OCI-M2 (cell line): ENCODE measurements around the gene GOLGA8B.
"Not testable (repeated sequence)": the region's sequence is repeated elsewhere in the genome, so short reads cannot be mapped to it uniquely, and the experiment has no call there.

Experiments
- DNase-seq: peaks from one replicate; lab custom pipeline; 2025; ENCODE audit not compliant: unreplicated experiment; lab: John Stamatoyannopoulos, UW

GOLGA8B gene, protein sequence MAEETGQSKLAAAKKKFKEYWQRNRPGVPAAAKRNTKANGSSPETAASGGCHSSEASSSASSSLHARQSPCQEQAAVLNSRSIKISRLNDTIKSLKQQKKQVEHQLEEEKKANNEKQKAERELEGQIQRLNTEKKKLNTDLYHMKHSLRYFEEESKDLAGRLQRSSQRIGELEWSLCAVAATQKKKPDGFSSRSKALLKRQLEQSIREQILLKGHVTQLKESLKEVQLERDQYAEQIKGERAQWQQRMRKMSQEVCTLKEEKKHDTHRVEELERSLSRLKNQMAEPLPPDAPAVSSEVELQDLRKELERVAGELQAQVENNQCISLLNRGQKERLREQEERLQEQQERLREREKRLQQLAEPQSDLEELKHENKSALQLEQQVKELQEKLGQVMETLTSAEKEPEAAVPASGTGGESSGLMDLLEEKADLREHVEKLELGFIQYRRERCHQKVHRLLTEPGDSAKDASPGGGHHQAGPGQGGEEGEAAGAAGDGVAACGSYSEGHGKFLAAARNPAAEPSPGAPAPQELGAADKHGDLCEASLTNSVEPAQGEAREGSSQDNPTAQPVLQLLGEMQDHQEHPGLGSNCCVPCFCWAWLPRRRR

GRCh38 chr15:34583399-34584329, at the start of gene GOLGA8B:
Gene GOLGA8B, minus strand, starts transcription at chr15:34583651. Its CDS starts 47,739 bp downstream, at chr15:34535912.
- no peak for DNase-seq

DNA sequence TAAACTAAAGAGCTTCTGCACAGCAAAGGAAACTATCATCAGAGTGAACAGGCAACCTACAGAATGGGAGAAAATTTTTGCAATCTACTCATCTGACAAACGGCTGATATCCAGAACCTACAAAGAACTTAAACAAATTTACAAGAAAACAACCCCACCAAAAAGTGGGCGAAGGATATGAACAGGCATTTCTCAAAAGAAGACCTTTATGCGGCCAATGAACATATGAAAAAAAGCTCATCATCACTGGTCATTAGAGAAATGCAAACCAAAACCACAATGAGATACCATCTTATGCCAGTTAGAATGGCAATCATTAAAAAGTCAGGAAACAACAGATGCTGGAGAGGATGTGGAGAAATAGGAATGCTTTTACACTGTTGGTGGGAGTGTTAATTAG, 49.7 kb upstream of the GOLGA8B start:
- not testable (repeated sequence) for DNase-seq

DNA sequence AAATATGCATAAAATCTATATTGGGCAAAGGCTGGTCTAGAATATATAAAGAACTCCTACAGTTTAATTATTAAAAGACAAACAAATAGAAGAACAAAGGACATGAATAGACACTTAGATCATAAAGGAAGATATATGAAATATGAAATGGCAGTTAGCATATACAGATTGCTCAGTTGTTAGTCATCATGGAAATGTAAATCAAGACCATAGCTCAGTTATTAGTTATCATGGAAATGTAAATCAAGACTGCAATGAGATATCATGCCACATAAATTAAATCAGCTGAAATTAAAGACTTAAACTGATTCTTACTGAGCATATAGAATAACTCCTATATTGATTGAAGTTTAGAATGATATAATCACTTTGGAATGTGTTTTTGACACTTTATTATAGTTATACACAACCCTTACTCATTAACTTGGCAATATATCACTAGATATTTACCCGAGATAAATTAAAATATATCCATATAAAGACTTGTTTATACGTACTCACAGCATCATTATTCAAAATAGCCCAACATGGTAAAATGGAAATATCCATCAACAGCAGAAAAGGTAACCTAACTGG, 45.2 kb upstream of the GOLGA8B start:
- no peak for DNase-seq

DNA sequence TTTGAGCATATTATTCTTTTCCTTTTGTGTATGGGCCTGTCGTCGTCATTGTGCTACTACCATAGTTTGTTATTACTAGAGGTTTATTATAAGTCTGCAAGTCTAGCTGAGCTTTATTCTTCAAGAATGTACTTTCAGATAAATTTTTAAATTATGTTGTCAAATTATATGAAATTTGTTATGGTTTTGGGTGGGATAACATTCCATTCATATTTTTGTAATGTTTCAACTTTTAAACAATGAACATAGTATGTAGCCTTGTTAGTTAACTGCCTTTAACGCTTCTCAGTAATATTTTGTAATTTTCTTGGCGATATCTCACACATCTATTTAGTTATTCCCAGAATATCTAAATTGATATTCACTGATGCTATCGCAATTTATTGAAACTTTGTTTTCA, 41.6 kb upstream of the GOLGA8B start:
- no peak for DNase-seq

DNA sequence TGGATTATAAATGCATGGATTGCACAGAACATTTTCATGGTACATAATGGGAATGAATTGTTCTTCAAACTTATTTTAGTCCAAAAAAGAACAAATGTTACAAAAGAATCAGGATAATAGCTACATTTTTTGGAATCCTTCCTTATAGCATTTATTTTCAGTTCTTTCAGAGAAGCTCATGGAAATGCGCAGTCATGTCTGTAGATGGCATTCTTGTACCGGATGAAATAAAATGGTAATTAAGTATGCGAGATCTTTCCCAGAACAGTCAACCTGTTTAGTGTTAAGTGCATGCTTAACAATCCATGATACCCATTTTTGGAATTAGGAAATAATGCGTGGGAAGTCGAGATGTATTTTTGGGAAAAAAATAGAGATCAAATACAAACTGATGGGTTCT, 38.2 kb upstream of the GOLGA8B start:
- no peak for DNase-seq

GRCh38 chr15:34620814-34621213, 37.4 kb upstream of the GOLGA8B start:
- DNase-seq = no peak

GRCh38 chr15:34620142-34620541, 36.7 kb upstream of the GOLGA8B start:
- DNase-seq = no peak

- DNase-seq = no peak
Observed at GRCh38 chr15:34619151-34619550, 35.7 kb upstream of the GOLGA8B start.

- DNase-seq = no peak
Observed at GRCh38 chr15:34618073-34618472, 34.6 kb upstream of the GOLGA8B start.

DNA sequence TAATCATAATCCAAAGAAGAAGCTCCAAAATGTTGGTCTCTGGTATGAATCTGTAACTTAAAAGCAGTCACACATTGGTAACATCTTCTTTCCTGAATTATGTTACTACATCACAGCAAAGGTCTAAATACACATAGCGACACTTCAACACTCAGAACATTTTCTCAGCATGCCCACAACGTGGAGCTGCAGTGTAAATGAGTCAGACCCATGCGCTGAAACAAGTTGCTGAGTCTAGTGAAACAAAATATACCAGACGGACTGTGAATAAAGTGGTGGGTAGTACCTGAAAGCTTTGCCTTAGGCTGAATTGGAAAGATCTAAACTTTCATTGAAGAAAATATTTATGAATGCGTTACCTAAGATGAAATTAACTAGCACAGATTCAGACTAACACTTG, 33.2 kb upstream of the GOLGA8B start:
- no peak for DNase-seq

GRCh38 chr15:34613997-34614396, 30.5 kb upstream of the GOLGA8B start:
- no peak for DNase-seq

DNA sequence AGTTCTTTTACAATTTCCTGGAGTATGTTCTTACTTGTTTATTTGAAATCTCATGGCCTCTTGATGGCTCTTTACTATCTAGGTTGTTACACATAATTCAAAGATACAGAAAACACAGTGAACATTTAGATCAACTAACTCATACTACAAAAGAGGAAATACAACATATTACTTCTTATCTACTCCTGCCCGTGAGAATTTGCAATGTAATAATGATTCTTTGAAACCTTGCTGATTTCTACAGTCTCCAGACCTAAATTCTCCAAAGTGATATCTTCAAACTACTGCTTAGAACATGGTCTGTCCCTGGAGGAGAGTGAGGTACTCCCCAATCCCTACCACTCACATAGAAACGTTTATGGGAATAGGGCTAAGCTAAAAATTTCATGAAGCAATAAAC, 29.9 kb upstream of the GOLGA8B start:
- no peak for DNase-seq

DNA sequence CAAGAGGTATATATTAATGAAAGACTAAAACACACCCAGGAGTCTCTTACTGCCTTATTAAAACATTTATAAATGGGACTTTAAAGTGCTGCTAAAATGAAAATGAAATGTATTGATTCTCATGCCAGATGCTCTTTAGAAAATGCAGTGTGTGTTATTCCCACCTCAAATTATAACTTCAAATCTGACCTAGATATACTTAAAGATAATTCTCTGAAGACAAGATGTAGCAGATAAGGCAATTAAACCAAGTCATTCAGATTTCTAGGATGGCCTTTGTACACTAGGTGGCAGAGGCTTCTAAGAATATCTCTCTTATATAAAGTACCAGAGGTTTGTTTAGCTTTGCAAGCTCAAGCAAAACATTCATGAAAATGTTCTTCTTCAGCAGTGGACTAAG, 26.9 kb upstream of the GOLGA8B start:
- DNase-seq = no peak

DNA sequence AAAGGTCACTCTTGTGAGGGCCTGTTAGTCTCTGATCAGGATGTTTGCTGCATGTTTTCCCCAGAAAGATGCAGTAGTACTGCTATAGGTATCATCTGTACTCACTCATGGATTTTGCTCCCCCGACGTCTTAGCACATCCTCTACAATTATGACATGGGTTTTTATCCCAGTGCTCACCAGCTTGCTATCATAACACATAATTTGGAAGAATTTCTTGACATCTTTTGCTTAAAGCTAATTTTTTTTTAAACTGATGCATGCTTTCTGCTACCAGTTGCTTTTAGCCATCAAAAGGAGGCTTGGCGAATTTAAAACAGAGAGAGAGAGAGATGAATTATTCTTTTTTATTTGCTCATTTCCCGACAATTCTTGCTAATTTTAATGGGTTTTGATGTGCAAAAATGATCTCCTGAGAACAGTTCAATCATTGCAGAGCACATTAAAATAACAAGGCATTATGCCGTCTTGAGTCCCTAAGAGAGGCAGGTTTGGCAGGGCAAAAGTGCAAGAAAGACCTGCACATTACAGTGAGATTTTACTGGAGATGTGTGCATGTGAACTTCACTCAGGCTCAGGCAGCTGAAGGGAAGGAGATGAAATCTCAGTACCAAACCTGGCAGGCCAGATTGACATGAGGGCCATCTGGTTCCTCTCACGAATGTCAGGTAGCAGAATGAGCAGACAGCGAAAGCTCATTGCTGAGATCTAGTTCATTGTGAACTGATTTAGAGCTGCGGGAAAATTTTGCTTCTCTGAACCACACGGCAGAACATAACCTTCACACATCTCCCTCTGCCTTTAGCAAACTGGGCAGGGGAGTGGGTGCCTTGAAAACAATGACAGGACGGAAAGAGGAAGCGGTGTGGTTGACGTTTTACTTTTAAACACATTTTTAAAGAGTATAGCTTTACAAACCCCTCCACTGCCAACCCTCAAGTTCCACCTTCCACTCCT, 25.9 kb upstream of the GOLGA8B start:
- DNase-seq = no peak

GRCh38 chr15:34608517-34608916, 25.1 kb upstream of the GOLGA8B start:
- DNase-seq = no peak

GRCh38 chr15:34607832-34608231, 24.4 kb upstream of the GOLGA8B start:
- DNase-seq = no peak

DNA sequence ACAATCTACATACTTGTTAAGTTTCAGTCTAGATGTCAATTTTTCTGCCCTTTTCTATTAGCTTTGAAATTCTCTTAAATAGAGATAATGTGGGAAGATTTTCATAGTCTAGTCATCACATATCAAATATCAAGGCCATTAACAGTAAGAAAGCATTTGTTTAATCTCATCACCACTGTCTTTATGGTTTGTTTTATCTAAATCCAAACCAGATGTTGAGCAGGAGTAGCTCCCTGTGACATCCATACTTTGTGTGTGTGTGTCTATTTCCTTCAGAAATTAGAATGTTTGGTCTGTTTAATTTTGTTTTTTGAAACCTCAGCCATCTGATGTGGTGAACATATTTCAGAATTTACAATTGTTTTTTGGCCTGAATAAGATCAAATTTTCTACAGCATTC, 23.1 kb upstream of the GOLGA8B start:
- no peak for DNase-seq

GRCh38 chr15:34606131-34606530, 22.7 kb upstream of the GOLGA8B start:
- no peak for DNase-seq

- no peak for DNase-seq
Observed at GRCh38 chr15:34603095-34603494, 19.6 kb upstream of the GOLGA8B start.

DNA sequence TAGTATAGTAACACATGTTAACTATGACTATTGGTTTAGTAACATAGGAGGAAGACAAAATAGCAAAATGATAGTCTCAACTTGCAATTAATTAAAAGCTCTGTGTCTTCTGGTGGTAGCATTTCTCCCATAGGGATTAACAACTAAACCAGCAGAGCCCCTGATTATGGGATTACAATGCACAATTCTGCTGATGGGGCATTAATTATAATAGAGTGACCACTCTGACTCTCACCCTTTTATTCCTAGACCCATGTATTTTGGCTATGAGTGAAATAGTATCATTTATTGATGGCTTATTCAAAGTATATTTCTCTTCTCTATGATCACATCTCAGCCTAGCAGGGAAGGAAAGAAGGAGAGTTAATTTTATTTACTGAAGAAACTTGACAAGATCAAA, 17.5 kb upstream of the GOLGA8B start:
- no peak for DNase-seq
